Cardiac atrium fibroblast (primary cell): Measurements from ENCODE around the gene OR1Q1. TPM values are rescaled to one million over a fixed set of nuclear protein-coding genes. Genes with fewer than 3 reads are reported as not detected.

Source experiments
- total RNA-seq: library from RNA; depleted of rRNA; stranded (reverse); fragments of >200 nt; gene quantifications from 2 replicates; pipeline ENCODE4 v1.2.3, GENCODE V29; 2015

The OR1Q1 gene
- total RNA-seq = not detected in 2 replicates

GRCh38 chr9:122614362-122614761 is at the start of gene OR1Q1:
Gene OR1Q1 (plus strand): TSS chr9:122614738. CDS start chr9:122614738, 0 bp downstream.

GRCh38 chr9:122583284-122583683 is 31.3 kb upstream of the OR1Q1 start, which contains the start of gene OR1L8:
Gene OR1L8 (minus strand): TSS chr9:122583384. CDS start chr9:122568477, 14,907 bp downstream.

GRCh38 chr9:122657527-122657926 is 43.0 kb downstream of the OR1Q1 start, which contains the start of gene OR1B1:
Gene OR1B1 (minus strand): TSS chr9:122657627.

GRCh38 chr9:122661416-122661815 is 46.9 kb downstream of the OR1Q1 start, which contains the start of gene OR1L1:
Gene OR1L1 (plus strand): TSS chr9:122661716. CDS start chr9:122661716, 0 bp downstream.

Other genes starting within 250 kb of the OR1Q1 start
- gene PTGS1, start 243.7 kb upstream of the OR1Q1 start, total RNA-seq = 267 and 340 TPM in 2 replicates
- gene OR1J1, start 136.8 kb upstream of the OR1Q1 start, total RNA-seq = not detected in 2 replicates
- gene OR1J2, start 103.9 kb upstream of the OR1Q1 start, total RNA-seq = not detected in 2 replicates
- gene OR1J4, start 95.6 kb upstream of the OR1Q1 start, total RNA-seq = not detected in 2 replicates
- gene OR1N1, start 87.4 kb upstream of the OR1Q1 start, total RNA-seq = not detected in 2 replicates
- not detected in 2 replicates for gene OR1N2, start 61.6 kb upstream of the OR1Q1 start, total RNA-seq
- gene OR1L8, start 31.4 kb upstream of the OR1Q1 start, total RNA-seq = not detected in 2 replicates
- gene OR1B1, start 42.9 kb downstream of the OR1Q1 start, total RNA-seq = not detected in 2 replicates
- gene OR1L1, start 47.0 kb downstream of the OR1Q1 start, total RNA-seq = not detected in 2 replicates
- not detected in 2 replicates for gene OR1L3, start 60.4 kb downstream of the OR1Q1 start, total RNA-seq
- gene OR1L4, start 109.3 kb downstream of the OR1Q1 start, total RNA-seq = not detected in 2 replicates
- not detected in 2 replicates for gene OR1L6, start 127.6 kb downstream of the OR1Q1 start, total RNA-seq
- gene OR5C1, start 174.2 kb downstream of the OR1Q1 start, total RNA-seq = not detected in 2 replicates
- not detected in 2 replicates for gene OR1K1, start 185.4 kb downstream of the OR1Q1 start, total RNA-seq
- gene PDCL, start 213.8 kb downstream of the OR1Q1 start, total RNA-seq = 14.6 and 18.1 TPM in 2 replicates